ENCODE data around the gene GDF9.

DNA sequence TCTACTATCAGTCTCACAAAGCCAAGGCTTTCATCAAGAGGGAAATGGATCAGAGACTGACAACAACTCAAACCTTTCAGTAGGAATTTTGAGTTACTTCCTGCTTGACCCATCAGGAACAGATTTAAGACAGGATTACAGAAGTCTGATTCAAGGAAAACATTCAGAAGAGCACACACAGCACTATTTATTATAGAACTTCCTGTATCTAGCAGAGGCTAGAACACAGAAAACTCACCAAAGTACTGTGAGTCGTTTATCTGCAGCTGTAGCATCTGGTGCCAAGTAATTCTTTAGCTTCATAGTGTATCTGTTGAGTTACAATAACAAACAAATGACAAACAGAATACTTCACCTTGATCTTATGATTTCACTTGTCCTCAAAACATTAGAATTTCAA, 21.0 kb upstream of the GDF9 start:
- TF ChIP-seq, protein P1, sequence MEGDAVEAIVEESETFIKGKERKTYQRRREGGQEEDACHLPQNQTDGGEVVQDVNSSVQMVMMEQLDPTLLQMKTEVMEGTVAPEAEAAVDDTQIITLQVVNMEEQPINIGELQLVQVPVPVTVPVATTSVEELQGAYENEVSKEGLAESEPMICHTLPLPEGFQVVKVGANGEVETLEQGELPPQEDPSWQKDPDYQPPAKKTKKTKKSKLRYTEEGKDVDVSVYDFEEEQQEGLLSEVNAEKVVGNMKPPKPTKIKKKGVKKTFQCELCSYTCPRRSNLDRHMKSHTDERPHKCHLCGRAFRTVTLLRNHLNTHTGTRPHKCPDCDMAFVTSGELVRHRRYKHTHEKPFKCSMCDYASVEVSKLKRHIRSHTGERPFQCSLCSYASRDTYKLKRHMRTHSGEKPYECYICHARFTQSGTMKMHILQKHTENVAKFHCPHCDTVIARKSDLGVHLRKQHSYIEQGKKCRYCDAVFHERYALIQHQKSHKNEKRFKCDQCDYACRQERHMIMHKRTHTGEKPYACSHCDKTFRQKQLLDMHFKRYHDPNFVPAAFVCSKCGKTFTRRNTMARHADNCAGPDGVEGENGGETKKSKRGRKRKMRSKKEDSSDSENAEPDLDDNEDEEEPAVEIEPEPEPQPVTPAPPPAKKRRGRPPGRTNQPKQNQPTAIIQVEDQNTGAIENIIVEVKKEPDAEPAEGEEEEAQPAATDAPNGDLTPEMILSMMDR (conservative IDR thresholded peaks at IDR 0.05; ENCODE audit: low read depth in 2 of 2), result no peak
- TF ChIP-seq EZH2 (IDR thresholded peaks at IDR 0.05; ENCODE audit: low read depth, unreplicated experiment) (no peak), REST (IDR thresholded peaks at IDR 0.05; ENCODE audit: unreplicated experiment) (no peak), POLR2AphosphoS5 (IDR thresholded peaks at IDR 0.05; ENCODE audit: low read depth) (no peak)
